ENCODE data around the gene TESK2.

GRCh38 chr1:45348966-45349677 lies 141.8 kb downstream of the TESK2 start:
- no peak for TF ChIP-seq CTCF (IDR thresholded peaks at IDR 0.05)
- TF ChIP-seq POLR2AphosphoS5 (IDR thresholded peaks at IDR 0.05), result no peak

Measured in suprapubic skin (tissue), 3 donors.